ENCODE data around the gene IL2RA.

The IL2RA gene

GRCh38 chr10:6037422-6037821 is 24.7 kb downstream of the IL2RA start:
- DNase-seq, result no peak

- DNase-seq, result no peak
Measured at GRCh38 chr10:6036861-6037321, 25.3 kb downstream of the IL2RA start.

GRCh38 chr10:6035931-6036575 is 26.1 kb downstream of the IL2RA start:
- no peak for DNase-seq

GRCh38 chr10:6035101-6035834 is 26.9 kb downstream of the IL2RA start:
- DNase-seq, result no peak

- no peak for DNase-seq
Measured at GRCh38 chr10:6034371-6034770, 27.8 kb downstream of the IL2RA start.

- DNase-seq, result no peak
Measured at GRCh38 chr10:6033954-6034353, 28.2 kb downstream of the IL2RA start.

- DNase-seq, result no peak
Measured at GRCh38 chr10:6030940-6031339, 31.2 kb downstream of the IL2RA start.

- DNase-seq, result no peak
Measured at GRCh38 chr10:6030217-6030616, 31.9 kb downstream of the IL2RA start.

GRCh38 chr10:6027929-6028328 is 34.2 kb downstream of the IL2RA start:
- no peak for DNase-seq

- no peak for DNase-seq
Measured at GRCh38 chr10:6025683-6026255, 36.4 kb downstream of the IL2RA start.

- DNase-seq, result no peak
Measured at GRCh38 chr10:6024334-6024682, 37.9 kb downstream of the IL2RA start.

- no peak for DNase-seq
Measured at GRCh38 chr10:6023661-6024333, 38.4 kb downstream of the IL2RA start.

GRCh38 chr10:6022660-6023059 is 39.5 kb downstream of the IL2RA start:
- no peak for DNase-seq

GRCh38 chr10:6020826-6021225 is 41.3 kb downstream of the IL2RA start:
- DNase-seq, result no peak

- no peak for DNase-seq
Measured at GRCh38 chr10:6019796-6020195, 42.4 kb downstream of the IL2RA start.

- DNase-seq, result no peak
Measured at GRCh38 chr10:6019010-6019782, 43.0 kb downstream of the IL2RA start.

GRCh38 chr10:6018422-6018821 is 43.7 kb downstream of the IL2RA start:
- DNase-seq, result no peak

- DNase-seq, result no peak
Measured at GRCh38 chr10:6017781-6018354, 44.3 kb downstream of the IL2RA start.

GRCh38 chr10:6014241-6014761 is 47.9 kb downstream of the IL2RA start:
- no peak for DNase-seq

GRCh38 chr10:6013413-6014192 is 48.6 kb downstream of the IL2RA start:
- no peak for DNase-seq

- DNase-seq, result no peak
Measured at GRCh38 chr10:6012121-6012905, 49.9 kb downstream of the IL2RA start.
